ENCODE measurements around the gene SYS1.

DNA sequence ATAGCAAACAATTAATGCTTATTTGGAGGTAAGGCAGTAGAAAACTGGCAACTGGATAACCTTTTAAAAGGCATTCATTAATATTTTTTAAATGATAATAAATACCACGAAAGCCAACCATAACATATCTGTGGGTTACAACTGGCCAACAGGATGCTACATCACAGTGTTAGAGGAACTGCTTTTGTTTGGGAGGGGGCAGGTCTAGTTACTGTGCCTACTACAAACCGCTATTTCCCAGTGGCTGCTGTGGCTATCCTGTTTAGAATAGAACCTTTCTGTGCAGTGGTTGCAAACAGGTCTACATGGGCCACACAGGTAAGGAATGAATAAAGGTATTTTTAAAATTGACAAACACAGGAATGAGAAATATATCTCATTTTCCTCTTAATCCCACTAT lies 54.0 kb downstream of the SYS1 start:
- TF ChIP-seq, protein P1, sequence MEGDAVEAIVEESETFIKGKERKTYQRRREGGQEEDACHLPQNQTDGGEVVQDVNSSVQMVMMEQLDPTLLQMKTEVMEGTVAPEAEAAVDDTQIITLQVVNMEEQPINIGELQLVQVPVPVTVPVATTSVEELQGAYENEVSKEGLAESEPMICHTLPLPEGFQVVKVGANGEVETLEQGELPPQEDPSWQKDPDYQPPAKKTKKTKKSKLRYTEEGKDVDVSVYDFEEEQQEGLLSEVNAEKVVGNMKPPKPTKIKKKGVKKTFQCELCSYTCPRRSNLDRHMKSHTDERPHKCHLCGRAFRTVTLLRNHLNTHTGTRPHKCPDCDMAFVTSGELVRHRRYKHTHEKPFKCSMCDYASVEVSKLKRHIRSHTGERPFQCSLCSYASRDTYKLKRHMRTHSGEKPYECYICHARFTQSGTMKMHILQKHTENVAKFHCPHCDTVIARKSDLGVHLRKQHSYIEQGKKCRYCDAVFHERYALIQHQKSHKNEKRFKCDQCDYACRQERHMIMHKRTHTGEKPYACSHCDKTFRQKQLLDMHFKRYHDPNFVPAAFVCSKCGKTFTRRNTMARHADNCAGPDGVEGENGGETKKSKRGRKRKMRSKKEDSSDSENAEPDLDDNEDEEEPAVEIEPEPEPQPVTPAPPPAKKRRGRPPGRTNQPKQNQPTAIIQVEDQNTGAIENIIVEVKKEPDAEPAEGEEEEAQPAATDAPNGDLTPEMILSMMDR (IDR thresholded peaks at IDR 0.05 in 2 of 3, conservative IDR thresholded peaks at IDR 0.05 in 1 of 3; ENCODE audit: borderline replicate concordance in 1 of 3, insufficient read depth in 1 of 3, low read depth in 2 of 3, low read length in 2 of 3), result no peak
- TF ChIP-seq SP1 (IDR thresholded peaks at IDR 0.05; ENCODE audit: low read depth), result no peak
- no peak for TF ChIP-seq ZFX (IDR thresholded peaks at IDR 0.05)
- TF ChIP-seq JUND (IDR thresholded peaks at IDR 0.05), result no peak
